Esophagus muscularis mucosa (tissue), 4 donors: ENCODE results near the gene FOXL2.

Experiments used
- CTCF ChIP-seq, 3 experiments: fragments of 200-600 bp in 2 of 3; fragments of 450-650 bp in 1 of 3; sonication (generic) in 2 of 3; IDR thresholded peaks; one replicate each; pipeline ENCODE4 v1.5.1; 2017 to 2019; ENCODE audit warnings: antibody characterized with exemption in 3 of 3, mild to moderate bottlenecking in 2 of 3, moderate library complexity in 1 of 3
- EP300 ChIP-seq: sonication (generic); formaldehyde crosslinking; IDR thresholded peaks from one replicate; pipeline ENCODE4 v1.6.1; 2017; ENCODE audit warnings: antibody characterized with exemption
- POLR2A ChIP-seq: fragments of 450-650 bp; IDR thresholded peaks from one replicate; pipeline ENCODE4 v1.6.1; 2017; ENCODE audit warnings: antibody characterized with exemption, moderate library complexity, mild to moderate bottlenecking, low read depth
- POLR2AphosphoS5 ChIP-seq, 2 donors: sonication (generic); formaldehyde crosslinking; IDR thresholded peaks; one replicate each; pipeline ENCODE4 v1.6.1; 2017; ENCODE audit warnings: antibody characterized with exemption in 2 of 2

GRCh38 chr3:138944929-138945708 lies 1.8 kb downstream of the FOXL2 start:
- TF ChIP-seq CTCF (IDR thresholded peaks at IDR 0.05): no peak
- TF ChIP-seq EP300: no peak
- no peak for TF ChIP-seq POLR2AphosphoS5 (IDR thresholded peaks at IDR 0.05)
- TF ChIP-seq POLR2A: no peak
